GM10248 (cell line): Measurements from ENCODE around the gene BAZ2A.
A peak's percentile ranks its signal among the peaks of the same experiment; 100 is the strongest.

Experiments
- CTCF ChIA-PET: fragments of 300-600 bp; sonication (Branson Sonifier 250); formaldehyde crosslinking; extraction: SDS; loops from one replicate; lab custom pipeline; 2021; ENCODE audit warnings: antibody characterized with exemption; lab: Yijun Ruan, JAX
- POLR2A ChIA-PET: fragments of 350-650 bp; sonication (Branson Sonifier 250); formaldehyde crosslinking; extraction: SDS; loops from one replicate; lab custom pipeline; 2020; ENCODE audit warnings: antibody characterized with exemption; lab: Yijun Ruan, JAX
- DNase-seq: peaks from one replicate; pipeline ENCODE4 v3.0.0; 2012; ENCODE audit errors: extremely low spot score
- CTCF ChIP-seq: IDR thresholded peaks from 2 replicates; pipeline ENCODE4 v1.5.1; 2012; ENCODE audit warnings: mild to moderate bottlenecking, low read depth; ENCODE audit errors: extremely low read depth, missing control alignments, control extremely low read depth

BAZ2A gene

GRCh38 chr12:56568146-56568545 is 62.0 kb downstream of the BAZ2A start:
- no peak for TF ChIP-seq CTCF
- ChIA-PET POLR2A (no interaction called here), CTCF (interaction anchor here (1.1 to 3.8 kb wide), 5 partner anchors 11 to 54 kb away, joined by 3 to 30 read pairs (median 4); no protein-coding TSS in a partner anchor)
- DNase-seq = no peak

GRCh38 chr12:56565510-56566101 is 64.5 kb downstream of the BAZ2A start:
- peak; percentile 58 for DNase-seq
- CTCF ChIA-PET = interaction anchor here (1.0 to 1.2 kb wide), 3 partner anchors 13 to 52 kb away, joined by 3 to 9 read pairs (median 4); no protein-coding TSS in a partner anchor
- TF ChIP-seq CTCF = no peak
- POLR2A ChIA-PET = no interaction called here

GRCh38 chr12:56551070-56551469 is 79.1 kb downstream of the BAZ2A start:
- DNase-seq = no peak
- TF ChIP-seq CTCF = no peak
- ChIA-PET POLR2A (no interaction called here), CTCF (no interaction called here)

- ChIA-PET CTCF (interaction anchor here (1.0 kb wide), 1 partner anchor 34 kb away, joined by 3 read pairs; no protein-coding TSS in a partner anchor), POLR2A (no interaction called here)
- no peak for TF ChIP-seq CTCF
- DNase-seq = no peak
Observed at GRCh38 chr12:56546680-56547079, 83.4 kb downstream of the BAZ2A start.
